Ectodermal cell (in vitro differentiated cells): ENCODE measurements around the gene ZNF337.
"Not testable (repeated sequence)": the region's sequence is repeated elsewhere in the genome, so short reads cannot be mapped to it uniquely, and the experiment has no call there.

Experiments used
- H3K27ac ChIP-seq: 2 replicates; pipeline ENCODE4 v1.7.0; 2013; ENCODE audit warnings: mild to moderate bottlenecking, low read depth, low read length; ENCODE audit not compliant: insufficient read depth, poor library complexity, severe bottlenecking
- H3K27me3 ChIP-seq: 2 replicates; pipeline ENCODE4 v1.7.0; 2013; ENCODE audit warnings: mild to moderate bottlenecking, low read length; ENCODE audit not compliant: insufficient read depth, control insufficient read depth, poor library complexity, severe bottlenecking
- H3K36me3 ChIP-seq: one replicate; pipeline ENCODE4 v1.7.0; 2013; ENCODE audit warnings: low read length; ENCODE audit not compliant: control insufficient read depth, insufficient read depth
- H3K4me1 ChIP-seq: one replicate; pipeline ENCODE4 v1.7.0; 2013; ENCODE audit warnings: low read length; ENCODE audit not compliant: control insufficient read depth, insufficient read depth
- H3K4me3 ChIP-seq: 2 replicates; pipeline ENCODE4 v1.7.0; 2013; ENCODE audit warnings: low read depth, low read length, control low read depth; ENCODE audit not compliant: insufficient read depth
- H3K9me3 ChIP-seq: 2 replicates; pipeline ENCODE4 v1.7.0; 2013; ENCODE audit warnings: mild to moderate bottlenecking, low read length, moderate library complexity; ENCODE audit not compliant: control insufficient read depth
- WGBS, 2 experiments: methylation state at CpG; one replicate each; pipeline ENCODE4 v1.1.7; 2013; ENCODE audit warnings: missing lambda C conversion rate in 2 of 2; 5-methylcytosine and 5-hydroxymethylcytosine counted together

ZNF337 gene

GRCh38 chr20:25672659-25673235 lies 23.9 kb downstream of the ZNF337 start:
- Histone ChIP-seq H3K9me3 (no peaks in the 10 kb centered on the region), H3K36me3 (peaks cover 36% of the 10 kb centered on the region)
- 95 to 99% methylated on average over 4 of the region's 4 CpGs for WGBS, 2 experiments

GRCh38 chr20:25669826-25670422 lies 26.7 kb downstream of the ZNF337 start:
- WGBS, 2 experiments: 88 to 91% methylated on average over 5 to 7 of the region's 7 CpGs
- no peak overlapping the region for H3K27ac ChIP-seq

More at GRCh38 chr20:25672659-25673235, 23.9 kb downstream of the ZNF337 start:
- no peaks in the 10 kb centered on the region for H3K27me3 ChIP-seq
- H3K4me3 ChIP-seq: no peak overlapping the region
- H3K27ac ChIP-seq: no peak overlapping the region
- H3K4me1 ChIP-seq: no peaks in the 10 kb centered on the region

DNA sequence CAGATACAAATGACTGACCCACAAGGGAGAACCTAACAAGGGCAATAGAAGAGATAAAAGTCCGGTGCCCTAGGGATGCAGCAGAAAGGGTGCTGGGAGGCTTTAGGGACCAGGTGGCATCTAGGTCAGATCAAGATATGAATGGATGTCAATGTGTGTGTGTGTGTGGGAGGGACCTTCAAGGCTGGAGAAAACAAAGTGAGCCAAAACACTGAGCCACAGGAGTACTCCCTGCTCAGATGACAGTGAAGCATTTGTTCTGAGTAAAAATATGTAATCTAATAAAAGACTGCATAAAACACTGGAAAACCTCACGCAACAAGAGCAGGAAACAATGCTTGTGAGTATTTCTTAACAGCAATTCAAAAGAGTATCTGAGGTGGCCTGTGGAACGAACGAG lies 28.2 kb downstream of the ZNF337 start:
- H3K36me3 ChIP-seq: no peaks in the 10 kb centered on the region
- H3K4me3 ChIP-seq: no peak overlapping the region
- no peaks in the 10 kb centered on the region for H3K9me3 ChIP-seq
- WGBS, 2 experiments: 91 to 92% methylated on average over 4 of the region's 4 CpGs
- H3K27me3 ChIP-seq: no peaks in the 10 kb centered on the region
- no peaks in the 10 kb centered on the region for H3K4me1 ChIP-seq
- no peak overlapping the region for H3K27ac ChIP-seq

More at GRCh38 chr20:25669826-25670422, 26.7 kb downstream of the ZNF337 start:
- Histone ChIP-seq H3K4me3 (no peak overlapping the region), H3K9me3 (no peaks in the 10 kb centered on the region), H3K27me3 (no peaks in the 10 kb centered on the region), H3K4me1 (no peaks in the 10 kb centered on the region), H3K36me3 (peaks cover 14% of the 10 kb centered on the region)

GRCh38 chr20:25659999-25660398 lies 36.7 kb downstream of the ZNF337 start:
- Histone ChIP-seq H3K36me3 (no peaks in the 10 kb centered on the region), H3K4me3 (no peak overlapping the region), H3K27me3 (no peaks in the 10 kb centered on the region), H3K4me1 (no peaks in the 10 kb centered on the region), H3K9me3 (no peaks in the 10 kb centered on the region), H3K27ac (no peak overlapping the region)

DNA sequence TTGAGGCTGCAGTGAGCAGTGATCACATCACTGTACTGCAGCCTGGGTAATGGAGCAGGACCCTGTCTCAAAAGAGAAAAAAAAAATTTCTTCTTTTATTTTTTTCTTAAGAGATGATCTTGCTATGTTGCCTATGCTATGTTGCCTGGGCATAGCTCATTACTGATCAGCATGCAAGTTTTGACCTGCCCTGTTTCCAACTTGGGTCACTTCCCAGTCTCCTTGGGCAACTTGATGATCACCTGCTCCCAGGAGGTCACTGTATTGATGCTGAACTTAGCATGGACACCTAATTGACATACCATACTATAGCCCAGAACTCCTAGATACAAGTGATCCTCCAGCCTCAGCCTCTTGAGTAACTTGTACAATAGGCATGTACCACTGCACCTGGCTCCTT lies 42.2 kb downstream of the ZNF337 start:
- no peaks in the 10 kb centered on the region for H3K9me3 ChIP-seq
- no peak overlapping the region for H3K4me3 ChIP-seq
- no peaks in the 10 kb centered on the region for H3K4me1 ChIP-seq
- H3K27ac ChIP-seq: no peak overlapping the region
- no peaks in the 10 kb centered on the region for H3K27me3 ChIP-seq
- no peaks in the 10 kb centered on the region for H3K36me3 ChIP-seq

GRCh38 chr20:25652866-25653265 lies 43.8 kb downstream of the ZNF337 start:
- H3K27ac ChIP-seq: not testable (repeated sequence)
- 92 to 94% methylated on average over 4 of the region's 4 CpGs for WGBS, 2 experiments

DNA sequence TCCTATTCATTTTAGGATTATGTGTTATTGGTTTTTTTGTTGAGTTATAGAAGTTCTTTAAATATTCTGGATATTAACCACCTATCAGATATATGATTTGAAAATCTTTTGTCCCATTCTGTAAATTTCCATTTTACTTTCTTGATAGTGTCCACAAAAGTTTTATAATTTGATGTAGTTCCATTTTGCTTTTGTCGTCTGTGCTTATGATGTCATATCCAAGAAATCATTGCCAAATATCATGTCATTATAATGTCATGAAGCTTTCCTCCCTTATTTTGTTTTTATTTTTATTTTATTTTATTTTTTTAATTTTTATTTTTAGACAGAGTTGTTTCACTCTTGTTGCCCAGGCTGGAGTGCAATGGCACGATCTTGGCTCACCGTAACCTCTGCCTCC lies 51.8 kb downstream of the ZNF337 start:
- no peak overlapping the region for H3K4me3 ChIP-seq
- WGBS, 2 experiments: 82 to 98% methylated on average over 2 of the region's 3 CpGs

More at GRCh38 chr20:25652866-25653265, 43.8 kb downstream of the ZNF337 start:
- H3K9me3 ChIP-seq, H3K4me3 ChIP-seq, H3K36me3 ChIP-seq, H3K4me1 ChIP-seq, H3K27me3 ChIP-seq: not testable (repeated sequence)

DNA sequence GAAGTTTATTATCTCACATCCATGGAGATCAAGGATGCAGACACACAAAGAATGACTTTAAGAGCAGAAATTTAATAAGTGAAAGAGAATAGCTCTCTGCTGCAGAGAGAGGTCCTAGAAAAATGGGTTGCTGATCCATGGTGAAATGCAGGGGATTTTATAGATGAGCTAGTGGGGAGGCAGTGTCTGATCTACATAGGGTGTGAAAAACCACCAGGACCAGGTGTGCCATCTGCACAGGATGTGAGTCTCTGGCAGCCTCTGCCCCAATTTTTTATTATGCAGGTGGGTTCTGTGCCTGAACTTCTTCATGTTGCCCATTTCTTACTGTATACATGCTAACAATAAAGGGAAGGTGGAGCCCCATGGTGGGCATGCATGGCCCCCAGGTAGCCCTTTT lies 52.9 kb downstream of the ZNF337 start:
- Histone ChIP-seq H3K4me1 (no peaks in the 10 kb centered on the region), H3K27ac (no peak overlapping the region), H3K4me3 (no peak overlapping the region), H3K9me3 (no peaks in the 10 kb centered on the region), H3K27me3 (no peaks in the 10 kb centered on the region), H3K36me3 (no peaks in the 10 kb centered on the region)

More for the DNA sequence above, 51.8 kb downstream of the ZNF337 start:
- H3K4me1 ChIP-seq: no peaks in the 10 kb centered on the region
- no peak overlapping the region for H3K27ac ChIP-seq
- H3K36me3 ChIP-seq: no peaks in the 10 kb centered on the region
- H3K9me3 ChIP-seq: no peaks in the 10 kb centered on the region
- H3K27me3 ChIP-seq: no peaks in the 10 kb centered on the region

DNA sequence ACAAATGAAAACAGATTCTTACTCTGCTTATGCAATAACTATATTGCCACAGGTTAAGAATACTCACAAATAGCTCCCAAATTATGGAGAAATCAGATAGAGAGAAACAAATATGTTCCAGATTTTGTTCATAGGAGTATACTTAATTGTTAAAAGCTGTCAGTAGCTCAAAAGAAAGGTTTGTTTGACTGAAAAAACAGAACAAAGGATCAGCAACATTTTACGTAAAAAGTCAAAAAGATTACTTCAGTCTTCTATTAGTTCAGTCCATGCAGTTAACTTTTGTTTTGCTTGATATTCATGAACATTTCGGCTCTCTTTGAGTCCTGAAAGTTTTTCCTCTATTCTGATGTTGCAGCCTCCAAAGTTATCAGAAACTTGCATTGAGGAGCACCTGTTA lies 59.4 kb downstream of the ZNF337 start:
- 95 to 98% methylated on average over 2 of the region's 2 CpGs for WGBS, 2 experiments
- Histone ChIP-seq H3K36me3 (peaks cover 7% of the 10 kb centered on the region), H3K27me3 (no peaks in the 10 kb centered on the region), H3K27ac (no peak overlapping the region), H3K4me1 (no peaks in the 10 kb centered on the region), H3K9me3 (no peaks in the 10 kb centered on the region), H3K4me3 (no peak overlapping the region)

DNA sequence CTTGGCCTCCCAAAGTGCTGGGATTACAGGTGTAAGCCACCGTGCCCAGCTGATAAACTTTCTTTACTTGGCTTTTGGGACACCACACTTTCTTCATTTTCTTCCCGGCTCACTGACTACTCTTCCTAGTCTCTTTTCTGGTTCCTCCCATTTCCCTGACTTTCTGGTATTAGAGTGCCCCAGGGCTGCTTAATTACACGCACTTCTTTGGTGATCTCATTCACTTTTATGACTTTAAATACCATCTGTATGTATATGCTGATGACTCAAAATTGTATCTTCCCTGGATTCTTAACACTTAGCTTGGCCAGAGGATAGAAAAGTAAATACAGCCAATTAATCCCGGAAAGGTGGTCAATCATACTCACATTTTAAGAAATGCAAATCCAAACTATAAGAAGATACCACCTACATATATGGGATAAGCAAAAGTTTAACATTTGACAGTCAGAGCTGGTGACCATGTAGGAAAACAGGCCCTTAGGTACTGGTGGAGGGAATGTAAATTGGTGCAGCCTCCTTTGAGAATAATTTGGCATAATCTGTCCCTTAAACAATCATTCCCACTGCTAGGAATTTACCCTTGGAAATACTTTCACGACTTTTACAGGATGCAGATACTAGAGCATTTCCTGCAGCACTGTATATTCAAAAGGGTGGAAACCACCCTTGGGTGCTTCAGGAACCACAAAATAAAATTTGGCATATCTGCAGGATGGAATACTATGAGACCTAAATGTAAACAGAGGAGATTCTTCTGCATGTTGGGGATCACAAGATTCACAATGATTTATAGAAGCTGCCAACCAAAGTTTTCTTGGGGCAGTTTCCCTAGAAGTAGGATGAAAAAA lies 63.5 kb downstream of the ZNF337 start:
- 84 to 90% methylated on average over 4 to 5 of the region's 5 CpGs for WGBS, 2 experiments
- H3K27ac ChIP-seq: no peak overlapping the region
- H3K27me3 ChIP-seq: no peaks in the 10 kb centered on the region
- H3K4me3 ChIP-seq: no peak overlapping the region
- H3K4me1 ChIP-seq: no peaks in the 10 kb centered on the region
- H3K9me3 ChIP-seq: no peaks in the 10 kb centered on the region
- peaks cover 7% of the 10 kb centered on the region for H3K36me3 ChIP-seq
